ENCODE results near the gene PNPLA1.

The PNPLA1 gene

DNA sequence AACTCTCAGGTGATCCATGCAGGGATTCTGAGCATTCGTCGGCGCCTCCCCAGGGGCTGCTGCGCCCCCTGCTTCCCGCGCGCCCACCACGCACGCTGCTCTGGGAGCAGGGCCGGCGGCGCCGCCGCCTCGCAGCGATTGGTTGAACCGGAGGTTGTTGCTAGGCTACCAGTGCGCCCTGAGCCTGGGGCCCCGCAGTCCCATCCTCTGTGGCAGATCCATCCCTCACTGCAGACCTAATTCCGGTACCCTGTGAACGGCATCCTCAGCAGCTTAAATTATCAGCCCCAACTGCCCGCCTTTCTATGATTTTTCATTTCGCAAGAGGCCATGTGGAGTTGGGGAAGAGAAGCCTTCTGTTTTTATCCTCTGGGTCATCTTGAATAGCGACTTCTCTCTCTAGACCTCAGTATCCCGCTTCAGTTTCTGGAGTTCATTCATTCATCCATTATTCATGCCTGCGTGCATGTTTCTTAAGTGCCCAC, 15.4 kb downstream of the PNPLA1 start (continued):
- TF ChIP-seq TSHZ1 (tag by site-specific recombination; IDR thresholded peaks at IDR 0.05; ENCODE audit: borderline replicate concordance) (no peak), ZNF660 (tag by site-specific recombination; IDR thresholded peaks at IDR 0.05) (no peak), KLF8 (tag by site-specific recombination; IDR thresholded peaks at IDR 0.05) (no peak), WT1 (tag by site-specific recombination; IDR thresholded peaks at IDR 0.05) (no peak)

- Histone ChIP-seq H3K36me3 (ENCODE audit: control insufficient read depth in 2 of 2, insufficient read depth in 1 of 2, low read length in 2 of 2) (no peaks in the 10 kb centered on the region), H3K27ac (ENCODE audit: extremely low read depth, low read depth, low read length) (no peak overlapping the region), H3K4me3 (ENCODE audit: low read depth, low read length) (no peak overlapping the region), H3K9me3 (ENCODE audit: control insufficient read depth, insufficient read depth, low read depth, low read length) (no peaks in the 10 kb centered on the region), H3K4me1 (ENCODE audit: control insufficient read depth, insufficient read depth, low read length) (peaks cover 8% of the 10 kb centered on the region)
- CTCF ChIA-PET, result interaction anchor here (0.7 to 11.4 kb wide), 3 partner anchors 17 to 394 kb away, joined by 3 to 142 read pairs (median 5); no protein-coding TSS in a partner anchor
- POLR2A ChIA-PET, result no interaction called here
- TF ChIP-seq ZNF747 (tag by site-specific recombination; IDR thresholded peaks at IDR 0.05) (no peak), ZFHX2 (tag by site-specific recombination; conservative IDR thresholded peaks at IDR 0.05) (no peak), ZNF311 (tag by site-specific recombination; IDR thresholded peaks at IDR 0.05; ENCODE audit: borderline replicate concordance) (no peak), ZNF830 (tag by site-specific recombination; IDR thresholded peaks at IDR 0.05; ENCODE audit: low read depth) (no peak), ZNF600 (tag by site-specific recombination; IDR thresholded peaks at IDR 0.05) (no peak), ZNF76 (tag by site-specific recombination; IDR thresholded peaks at IDR 0.05; ENCODE audit: borderline replicate concordance, low read depth) (no peak), ZNF792 (tag by site-specific recombination; IDR thresholded peaks at IDR 0.05) (no peak), ZBTB20 (tag by site-specific recombination; IDR thresholded peaks at IDR 0.05) (no peak), ZNF184 (tag by site-specific recombination; IDR thresholded peaks at IDR 0.05) (no peak), OSR2 (tag by site-specific recombination; IDR thresholded peaks at IDR 0.05) (no peak), ZNF223 (tag by site-specific recombination; IDR thresholded peaks at IDR 0.05) (no peak), SP2 (tag by site-specific recombination; IDR thresholded peaks at IDR 0.05) (no peak)
Observed at GRCh38 chr6:36285797-36286196, 15.9 kb downstream of the PNPLA1 start.

DNA sequence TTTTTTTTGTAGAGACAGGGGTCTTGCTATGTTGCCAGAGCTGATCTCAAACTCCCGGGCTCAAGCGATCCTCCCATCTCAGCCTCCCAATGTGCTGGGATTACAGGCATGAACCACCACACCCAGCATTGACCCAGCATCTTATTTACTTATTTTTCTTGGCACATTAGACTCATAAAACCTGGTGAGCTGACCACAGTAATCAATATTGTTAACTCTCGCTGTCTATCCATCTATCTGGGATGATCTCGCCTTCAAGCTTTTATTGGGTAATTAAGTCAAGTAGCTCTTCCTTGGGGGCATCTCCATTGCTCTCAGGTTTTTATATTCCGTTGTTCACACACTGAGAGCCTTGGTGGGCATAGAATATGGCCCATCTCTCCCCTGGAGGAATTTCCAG, 17.0 kb downstream of the PNPLA1 start:
- Histone ChIP-seq H3K27ac (ENCODE audit: extremely low read depth, low read depth, low read length) (no peak overlapping the region; the same call in 1 of the 2 replicates), H3K9me3 (ENCODE audit: control insufficient read depth, insufficient read depth, low read depth, low read length) (no peaks in the 10 kb centered on the region), H3K4me3 (ENCODE audit: low read depth, low read length) (no peak overlapping the region), H3K4me1 (ENCODE audit: control insufficient read depth, insufficient read depth, low read length) (peaks cover 8% of the 10 kb centered on the region), H3K36me3 (ENCODE audit: control insufficient read depth in 2 of 2, insufficient read depth in 1 of 2, low read length in 2 of 2) (no peaks in the 10 kb centered on the region)
- ChIA-PET POLR2A (interaction anchor here (0.6 kb wide), 1 partner anchor 259 kb away, joined by 6 read pairs; no protein-coding TSS in a partner anchor), CTCF (interaction anchor here (0.6 to 11.4 kb wide), 6 partner anchors 16 to 220 kb away, joined by 3 to 142 read pairs (median 4); no protein-coding TSS in a partner anchor)
- no peak for TF ChIP-seq ZBTB8A (tag by site-specific recombination; IDR thresholded peaks at IDR 0.05)
- peak; percentile 81; the same call in 1 of the 2 replicates for TF ChIP-seq ZNF121 (tag by site-specific recombination; IDR thresholded peaks at IDR 0.05)
- no peak for TF ChIP-seq ZNF830 (tag by site-specific recombination; IDR thresholded peaks at IDR 0.05; ENCODE audit: low read depth)
- TF ChIP-seq ZNF324 (tag by site-specific recombination; IDR thresholded peaks at IDR 0.05), result 0 out of 2 replicates have a peak, but pooled peaks have one; percentile 16
- no peak for TF ChIP-seq ZBTB7A (tag by site-specific recombination; IDR thresholded peaks at IDR 0.05; ENCODE audit: low read depth)
- TF ChIP-seq ZXDB (tag by site-specific recombination; IDR thresholded peaks at IDR 0.05), result peak; percentile 49; the same call in 1 of the 2 replicates
- peak; percentile 5; the same call in 1 of the 2 replicates for TF ChIP-seq ZNF335 (tag by site-specific recombination; conservative IDR thresholded peaks at IDR 0.05)
- no peak for TF ChIP-seq REPIN1 (tag by site-specific recombination; IDR thresholded peaks at IDR 0.05; ENCODE audit: low read depth)
- peak; percentile 41 for TF ChIP-seq KLF1 (tag by site-specific recombination; IDR thresholded peaks at IDR 0.05)
- TF ChIP-seq ZNF391 (tag by site-specific recombination; IDR thresholded peaks at IDR 0.05; ENCODE audit: borderline replicate concordance, low read depth), result no peak
- TF ChIP-seq PRDM6 (tag by site-specific recombination; IDR thresholded peaks at IDR 0.05), result peak; percentile 42; the same call in 1 of the 2 replicates
- TF ChIP-seq, protein P1, sequence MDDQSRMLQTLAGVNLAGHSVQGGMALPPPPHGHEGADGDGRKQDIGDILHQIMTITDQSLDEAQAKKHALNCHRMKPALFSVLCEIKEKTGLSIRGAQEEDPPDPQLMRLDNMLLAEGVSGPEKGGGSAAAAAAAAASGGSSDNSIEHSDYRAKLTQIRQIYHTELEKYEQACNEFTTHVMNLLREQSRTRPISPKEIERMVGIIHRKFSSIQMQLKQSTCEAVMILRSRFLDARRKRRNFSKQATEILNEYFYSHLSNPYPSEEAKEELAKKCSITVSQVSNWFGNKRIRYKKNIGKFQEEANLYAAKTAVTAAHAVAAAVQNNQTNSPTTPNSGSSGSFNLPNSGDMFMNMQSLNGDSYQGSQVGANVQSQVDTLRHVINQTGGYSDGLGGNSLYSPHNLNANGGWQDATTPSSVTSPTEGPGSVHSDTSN (CRISPR knock-in tag; IDR thresholded peaks at IDR 0.05), result no peak
- peak; percentile 96 for TF ChIP-seq ZIC2 (tag by site-specific recombination; IDR thresholded peaks at IDR 0.05)
- TF ChIP-seq SP3 (tag by site-specific recombination; IDR thresholded peaks at IDR 0.05), result no peak
- TF ChIP-seq KLF7 (tag by site-specific recombination; IDR thresholded peaks at IDR 0.05; ENCODE audit: borderline replicate concordance), result peak; percentile 72; the same call in 1 of the 2 replicates

Data from HEK293 (cell line).